Measurements from ENCODE around the gene NF1. TPM values are rescaled to one million over a fixed set of nuclear protein-coding genes. Genes with fewer than 3 reads are reported as not detected.

NF1 gene
- polyA plus RNA-seq, 3 donors from 2014 or later = 2.1 to 4.7 (median 3.5) TPM

- no peak overlapping the region for H3K4me3 Mint-ChIP-seq
- peaks cover 0 to 13% (median 2%) of the 10 kb centered on the region in 6 donors for H3K9me3 Mint-ChIP-seq
- DNase-seq = no peak
- no peak overlapping the region for H3K27ac Mint-ChIP-seq
- H3K4me1 Mint-ChIP-seq = no peaks in the 10 kb centered on the region
- H3K36me3 Mint-ChIP-seq = no peaks in the 10 kb centered on the region
- peaks cover 0 to 4% (median 4%) of the 10 kb centered on the region in 3 donors for H3K27me3 Mint-ChIP-seq (ENCODE audit: low read depth in 3 of 3)
Observed at GRCh38 chr17:31418773-31419350, 324.1 kb downstream of the NF1 start.

DNA sequence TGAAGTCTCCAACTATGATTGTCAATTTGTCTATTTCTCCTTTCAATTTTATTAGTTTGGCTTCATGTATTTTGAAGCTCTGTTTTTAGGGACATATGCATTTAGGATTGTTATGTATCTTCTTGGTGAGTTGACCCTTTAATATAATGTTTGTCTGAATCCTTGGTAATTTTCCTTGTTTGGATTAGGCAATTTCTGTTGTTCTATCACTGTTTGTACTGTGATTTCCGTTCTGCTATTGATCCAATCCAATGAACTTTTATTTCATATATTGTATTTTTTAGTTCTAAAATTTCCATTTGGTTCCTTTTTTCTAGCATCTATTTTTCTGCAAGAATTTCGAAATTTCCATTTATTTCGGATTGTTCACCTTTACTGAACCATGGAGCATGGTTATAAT, 327.7 kb downstream of the NF1 start:
- Mint-ChIP-seq H3K9me3 (peaks cover 0 to 13% (median 2%) of the 10 kb centered on the region in 6 donors), H3K27ac (no peak overlapping the region), H3K4me1 (no peaks in the 10 kb centered on the region), H3K27me3 (ENCODE audit: low read depth in 3 of 3) (peaks cover 0 to 11% (median 5%) of the 10 kb centered on the region in 3 donors), H3K4me3 (no peak overlapping the region), H3K36me3 (no peaks in the 10 kb centered on the region)
- DNase-seq = no peak

GRCh38 chr17:31424944-31425281, 330.1 kb downstream of the NF1 start:
- Mint-ChIP-seq H3K9me3 (peaks cover 0 to 13% (median 2%) of the 10 kb centered on the region in 6 donors), H3K4me1 (no peaks in the 10 kb centered on the region), H3K36me3 (no peaks in the 10 kb centered on the region), H3K4me3 (no peak overlapping the region), H3K27me3 (ENCODE audit: low read depth in 3 of 3) (peaks cover 2 to 22% (median 5%) of the 10 kb centered on the region in 3 donors), H3K27ac (no peak overlapping the region)
- no peak for DNase-seq

GRCh38 chr17:31425282-31426040, 330.7 kb downstream of the NF1 start:
- Mint-ChIP-seq H3K4me3 (no peak overlapping the region), H3K27me3 (ENCODE audit: low read depth in 3 of 3) (peaks cover 3 to 26% (median 6%) of the 10 kb centered on the region in 3 donors)

More at GRCh38 chr17:31425282-31426040, 330.7 kb downstream of the NF1 start:
- Mint-ChIP-seq H3K9me3 (peaks cover 0 to 13% (median 2%) of the 10 kb centered on the region in 6 donors), H3K36me3 (no peaks in the 10 kb centered on the region), H3K4me1 (no peaks in the 10 kb centered on the region), H3K27ac (no peak overlapping the region)
- DNase-seq = no peak

Other genes with a start within 250 kb of the NF1 start
- gene TEFM, start 188.7 kb upstream of the NF1 start, polyA plus RNA-seq = 10 to 100 TPM; 14.2 to 19.5 (median 14.9) TPM
- gene ADAP2, start 173.0 kb upstream of the NF1 start, polyA plus RNA-seq = under 1 TPM in 1 of 3 donors, not detected in 2; 0.49 TPM
- 10 to 100 TPM; 13.5 to 28.6 (median 22.2) TPM for gene RNF135, start 123.9 kb upstream of the NF1 start, polyA plus RNA-seq
- under 1 TPM in 2 of 3 donors, not detected in 1; 0.28 to 0.40 TPM for gene OMG, start 202.3 kb downstream of the NF1 start, polyA plus RNA-seq
- 10 to 100 TPM; 43.4 to 78.4 (median 66.4) TPM for gene EVI2B, start 219.1 kb downstream of the NF1 start, polyA plus RNA-seq
- 10 to 100 TPM; 38.2 to 57.0 (median 45.0) TPM for gene EVI2A, start 226.6 kb downstream of the NF1 start, polyA plus RNA-seq